ENCODE results near the gene CEPT1. TPM values are rescaled to one million over a fixed set of nuclear protein-coding genes. Genes with fewer than 3 reads are reported as not detected.

Gene CEPT1
- total RNA-seq, 1 experiment from 2014 or later, result 33.0 TPM

- Mint-ChIP-seq H3K9me3 (no peaks in the 10 kb centered on the region; a peak in 2 of 5 replicates), H3K4me3 (no peak overlapping the region), H3K4me1 (peaks cover 58 to 60% of the 10 kb centered on the region in 2 experiments), H3K36me3 (ENCODE audit: insufficient read depth in 1 of 3, low read depth in 3 of 3) (peaks cover 0 to 4% (median 0%) of the 10 kb centered on the region in 3 experiments; a peak in 2 of 7 replicates), H3K27me3 (ENCODE audit: low read depth) (no peaks in the 10 kb centered on the region), H3K27ac (no peak overlapping the region)
- H2BK120ac ChIP-seq (ENCODE audit: low read depth, low read length, poor library complexity, severe bottlenecking), result no peak overlapping the region
- no peak overlapping the region for H2BK15ac ChIP-seq (ENCODE audit: low read depth, low read length)
- H3K4me1 ChIP-seq (ENCODE audit: insufficient read depth, low read length), result peaks cover 7% of the 10 kb centered on the region; the same call in 1 of the 2 replicates
- H3K9ac ChIP-seq (ENCODE audit: extremely low read depth, insufficient read length, low read length), result no peak overlapping the region
- no CpG with 5 or more reads among the region's 5 CpGs for WGBS (ENCODE audit: extremely low coverage, insufficient read length, low lambda C conversion rate)
- H3K14ac ChIP-seq (ENCODE audit: insufficient read depth, low read length), result no peak overlapping the region
- H3K27me3 ChIP-seq (ENCODE audit: insufficient read depth, low read length), result no peaks in the 10 kb centered on the region; the same call in 1 of the 2 replicates
- H3K4me2 ChIP-seq (ENCODE audit: insufficient read depth, insufficient read length, low read length), result no peak overlapping the region
- H3K4ac ChIP-seq (ENCODE audit: low read depth, low read length), result no peak overlapping the region
- no peak overlapping the region for H2BK12ac ChIP-seq (ENCODE audit: insufficient read length, low read depth, low read length)
- no peak overlapping the region for H2AFZ ChIP-seq (ENCODE audit: low read length)
- H3T11ph ChIP-seq (ENCODE audit: low read length), result no peak overlapping the region
- no peak for TF ChIP-seq CTCF (conservative IDR thresholded peaks at IDR 0.05)
- no peaks in the 10 kb centered on the region for H3K23me2 ChIP-seq (ENCODE audit: insufficient read length, low read depth, low read length, poor library complexity, severe bottlenecking)
- H4K20me1 ChIP-seq (ENCODE audit: control insufficient read depth, insufficient read depth, insufficient read length), result no peaks in the 10 kb centered on the region
- DNase-seq, result no peak
- no peak overlapping the region for H4K8ac ChIP-seq (replicated peaks; ENCODE audit: insufficient read length, low read depth, low read length)
- H3K18ac ChIP-seq (ENCODE audit: insufficient read length, low read depth, low read length), result no peak overlapping the region
- H3K56ac ChIP-seq (ENCODE audit: insufficient read length, low read depth, low read length), result no peak overlapping the region
- no peak overlapping the region for H3K27ac ChIP-seq (ENCODE audit: insufficient read length, low read depth, low read length)
- H3K79me1 ChIP-seq (ENCODE audit: insufficient read depth, low read depth, low read length, poor library complexity, severe bottlenecking), result no peaks in the 10 kb centered on the region
- no peak overlapping the region for H4K5ac ChIP-seq (ENCODE audit: insufficient read length, low read depth, low read length)
- no peaks in the 10 kb centered on the region for H3K9me3 ChIP-seq (ENCODE audit: control insufficient read depth, low read depth, low read length)
- no peak overlapping the region for H2AK5ac ChIP-seq (ENCODE audit: insufficient read length, low read length)
- H3K23ac ChIP-seq (ENCODE audit: insufficient read length, low read depth, low read length), result no peak overlapping the region
- no peak overlapping the region for H2BK5ac ChIP-seq (ENCODE audit: insufficient read length, low read length)
- no peak overlapping the region for H2BK20ac ChIP-seq (ENCODE audit: low read depth, low read length, poor library complexity, severe bottlenecking)
- no peak overlapping the region for H4K91ac ChIP-seq (ENCODE audit: insufficient read length, low read depth, low read length)
- no peaks in the 10 kb centered on the region for H3K79me2 ChIP-seq (ENCODE audit: insufficient read depth, low read length)
Observed at GRCh38 chr1:111216751-111217150, 76.7 kb downstream of the CEPT1 start.

Data from H9 (cell line).